Thymus (tissue), 2 donors: ENCODE measurements around the gene ABCC9. TPM values are rescaled to one million over a fixed set of nuclear protein-coding genes. Genes with fewer than 3 reads are reported as not detected.

Experiments used
- polyA plus RNA-seq: library from polyadenylated mRNA; stranded (reverse); fragments of 200-250 nt; gene quantifications from one replicate; pipeline ENCODE4 v1.2.3, GENCODE V29; 2013
- total RNA-seq: library from RNA; stranded (reverse); fragments of 120-200 nt; gene quantifications from one replicate; pipeline ENCODE4 v1.2.4, GENCODE V29; 2013
- donor health status: healthy.

The ABCC9 gene
- total and polyA plus RNA-seq, 2 donors, result 1.5 to 4.4 TPM

Other genes with a start within 250 kb of the ABCC9 start
- 5.2 TPM for gene KCNJ8, start 166.7 kb downstream of the ABCC9 start, total RNA-seq
- gene KCNJ8, start 166.7 kb downstream of the ABCC9 start, polyA plus RNA-seq, result 3.5 TPM
- 24.8 TPM for gene CMAS, start 104.8 kb upstream of the ABCC9 start, total RNA-seq
- gene CMAS, start 104.8 kb upstream of the ABCC9 start, polyA plus RNA-seq, result 44.7 TPM